Neuronal stem cell (in vitro differentiated cells): ENCODE measurements around the gene THYN1.

ENCODE experiments used
- DNase-seq: peaks from one replicate; pipeline ENCODE4 v3.0.0-alpha.2; 2013; ENCODE audit warnings: low spot score
- H2AFZ ChIP-seq: one replicate; pipeline ENCODE4 v1.6.1; 2013; ENCODE audit warnings: mild to moderate bottlenecking, low read length, inconsistent platforms
- H2AK5ac ChIP-seq: 2 replicates; pipeline ENCODE4 v1.6.1; 2013; ENCODE audit warnings: low read depth, mild to moderate bottlenecking, inconsistent platforms, low read length, moderate library complexity, mixed read lengths
- H2BK120ac ChIP-seq: 2 replicates; pipeline ENCODE4 v1.6.1; 2013; ENCODE audit warnings: low read depth, mild to moderate bottlenecking, inconsistent platforms, low read length, moderate library complexity, mixed read lengths
- H2BK12ac ChIP-seq: one replicate; pipeline ENCODE4 v1.6.1; 2013; ENCODE audit warnings: low read length, inconsistent platforms
- H2BK15ac ChIP-seq: 2 replicates; pipeline ENCODE4 v1.6.1; 2013; ENCODE audit warnings: mild to moderate bottlenecking, low read length, inconsistent platforms, mixed read lengths
- H2BK5ac ChIP-seq: one replicate; pipeline ENCODE4 v1.6.1; 2013; ENCODE audit warnings: inconsistent platforms, mild to moderate bottlenecking, low read length, moderate library complexity
- H3K14ac ChIP-seq: one replicate; pipeline ENCODE4 v1.6.1; 2013; ENCODE audit warnings: low read length, inconsistent platforms
- H3K18ac ChIP-seq: 2 replicates; pipeline ENCODE4 v1.6.1; 2013; ENCODE audit warnings: low read length, inconsistent platforms
- H3K23ac ChIP-seq: 2 replicates; pipeline ENCODE4 v1.6.1; 2013; ENCODE audit warnings: low read depth, mild to moderate bottlenecking, mixed read lengths, low read length, inconsistent platforms; ENCODE audit not compliant: poor library complexity
- H3K27ac ChIP-seq: replicated peaks from 3 replicates; pipeline ENCODE4 v1.5.1; 2013; ENCODE audit warnings: low read length, inconsistent platforms
- H3K27me3 ChIP-seq, 3 experiments: 2 replicates each; pipeline ENCODE4 v1.6.1; 2013; ENCODE audit warnings: low read length in 3 of 3, mild to moderate bottlenecking in 2 of 3, inconsistent platforms in 1 of 3, low read depth in 1 of 3, mixed read lengths in 1 of 3, moderate library complexity in 1 of 3; ENCODE audit not compliant: control insufficient read depth in 3 of 3, insufficient read depth in 3 of 3
- H3K36me3 ChIP-seq, 2 donors: replicated peaks in 1 of 2; 2 replicates each; pipeline ENCODE4 v1.6.1; 2013; ENCODE audit warnings: low read length in 2 of 2; ENCODE audit not compliant: control insufficient read depth in 2 of 2, insufficient read depth in 2 of 2
- H3K4ac ChIP-seq: 2 replicates; pipeline ENCODE4 v1.6.1; 2013; ENCODE audit warnings: inconsistent platforms, mild to moderate bottlenecking, low read length, moderate library complexity
- H3K4me1 ChIP-seq, 2 donors: 1 replicate in 1 of 2; 2 replicates in 1 of 2; pipeline ENCODE4 v1.6.1; 2013; ENCODE audit warnings: low read length in 2 of 2, low read depth in 1 of 2; ENCODE audit not compliant: control insufficient read depth in 2 of 2, insufficient read depth in 1 of 2
- H3K4me2 ChIP-seq: one replicate; pipeline ENCODE4 v1.6.1; 2013; ENCODE audit warnings: mild to moderate bottlenecking, low read length, inconsistent platforms; ENCODE audit not compliant: insufficient read depth, poor library complexity, severe bottlenecking
- H3K4me3 ChIP-seq, 2 donors: 2 replicates each; pipeline ENCODE4 v1.5.1; 2013; ENCODE audit warnings: low read length in 2 of 2, mild to moderate bottlenecking in 2 of 2, inconsistent platforms in 1 of 2, moderate library complexity in 1 of 2
- H3K79me1 ChIP-seq: one replicate; pipeline ENCODE4 v1.6.1; 2013; ENCODE audit warnings: low read depth, mild to moderate bottlenecking, inconsistent platforms, low read length, moderate library complexity
- H3K9ac ChIP-seq: one replicate; pipeline ENCODE4 v1.6.1; 2013; ENCODE audit warnings: mild to moderate bottlenecking, low read depth, low read length, inconsistent platforms; ENCODE audit not compliant: poor library complexity
- H3K9me3 ChIP-seq, 2 donors: replicated peaks in 1 of 2; 2 replicates each; pipeline versions ENCODE3 to v1.6.1; 2013; ENCODE audit warnings: low read length in 2 of 2, mild to moderate bottlenecking in 2 of 2, inconsistent platforms in 1 of 2, low read depth in 1 of 2, mixed read lengths in 1 of 2, moderate library complexity in 1 of 2; ENCODE audit not compliant: control insufficient read depth in 2 of 2, insufficient read depth in 1 of 2
- H4K8ac ChIP-seq: one replicate; pipeline ENCODE4 v1.6.1; 2013; ENCODE audit warnings: low read depth, mild to moderate bottlenecking, inconsistent platforms, low read length, moderate library complexity
- H4K91ac ChIP-seq: one replicate; pipeline ENCODE4 v1.6.1; 2013; ENCODE audit warnings: low read length, low read depth, mild to moderate bottlenecking, inconsistent platforms; ENCODE audit not compliant: poor library complexity
- WGBS, 2 donors: extraction: QIAGEN DNeasy Blood & Tissue Kit; methylation state at CpG; one replicate each; pipeline ENCODE4 v1.1.7; 2013; ENCODE audit warnings: missing lambda C conversion rate in 2 of 2, mixed read lengths in 1 of 2; ENCODE audit not compliant: insufficient read length in 2 of 2, insufficient replicate concordance in 1 of 2; ENCODE audit errors: extremely low coverage in 2 of 2; 5-methylcytosine and 5-hydroxymethylcytosine counted together

THYN1 gene

DNA sequence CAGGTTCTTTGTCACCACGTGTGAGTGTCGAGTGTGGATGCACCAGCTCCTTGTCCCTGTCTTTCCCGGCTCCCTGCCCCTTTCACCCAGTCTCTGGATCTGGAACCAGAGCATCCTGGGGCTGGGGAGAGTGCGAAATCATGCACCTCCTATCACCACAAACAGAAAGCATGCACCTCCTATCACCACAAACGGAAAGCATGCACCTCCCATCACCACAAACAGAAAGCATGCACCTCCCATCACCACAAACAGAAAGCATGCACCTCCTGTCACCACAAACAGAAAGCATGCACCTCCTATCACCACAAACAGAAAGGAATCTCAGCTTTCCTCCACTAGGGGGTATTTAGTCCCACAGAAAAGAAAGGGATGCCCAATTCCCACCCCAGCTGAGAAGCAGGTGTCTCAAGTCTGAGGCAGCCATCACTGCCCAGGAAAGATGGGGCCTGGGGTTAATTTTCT, 17.1 kb upstream of the THYN1 start:
- Histone ChIP-seq H3K27me3 (peaks cover 2 to 40% (median 27%) of the 10 kb centered on the region in 3 experiments), H4K8ac (no peak overlapping the region), H3K27ac (no peak overlapping the region)

DNA sequence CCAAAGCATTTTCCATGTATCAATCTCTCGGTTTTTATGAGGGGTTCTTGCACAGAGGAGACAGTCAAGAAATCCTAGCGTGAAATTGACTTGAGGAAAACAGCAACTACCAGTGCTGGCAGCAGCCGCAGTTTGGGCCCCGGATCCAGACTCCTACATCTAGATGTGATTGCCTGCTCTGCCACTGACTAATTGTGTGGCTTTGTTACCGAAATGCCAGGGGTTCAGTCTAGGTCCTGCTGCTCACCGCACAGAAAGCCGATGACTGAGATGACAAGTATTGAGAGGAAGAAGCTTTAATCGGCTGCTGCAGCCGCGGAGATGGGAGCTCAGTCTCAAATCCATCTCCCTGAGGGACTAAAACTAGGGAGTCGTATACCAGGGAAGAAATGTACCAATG, 14.8 kb upstream of the THYN1 start:
- H3K27me3 ChIP-seq: peaks cover 1 to 18% (median 10%) of the 10 kb centered on the region in 3 experiments
- no peaks in the 10 kb centered on the region for H3K79me1 ChIP-seq
- no peak overlapping the region for H3K23ac ChIP-seq
- H2BK5ac ChIP-seq: no peak overlapping the region
- H2BK12ac ChIP-seq: no peak overlapping the region
- no peak overlapping the region for H4K8ac ChIP-seq
- WGBS, 2 donors: no CpG with 5 or more reads among the region's 11 CpGs
- no peak overlapping the region for H2AK5ac ChIP-seq
- no peak overlapping the region for H3K4me2 ChIP-seq
- H2AFZ ChIP-seq: no peak overlapping the region
- peaks cover 5 to 7% of the 10 kb centered on the region in 2 donors for H3K36me3 ChIP-seq
- H3K4ac ChIP-seq: no peak overlapping the region
- H2BK15ac ChIP-seq: no peak overlapping the region
- H3K9ac ChIP-seq: no peak overlapping the region
- no peak overlapping the region for H4K91ac ChIP-seq
- no peak overlapping the region for H3K27ac ChIP-seq
- H3K14ac ChIP-seq: no peak overlapping the region
- H3K4me1 ChIP-seq: peaks cover 5 to 13% of the 10 kb centered on the region in 2 donors
- no peaks in the 10 kb centered on the region for H3K9me3 ChIP-seq
- no peak overlapping the region for H3K4me3 ChIP-seq
- no peak overlapping the region for H3K18ac ChIP-seq
- DNase-seq: no peak
- no peak overlapping the region for H2BK120ac ChIP-seq

More for the DNA sequence above, 17.1 kb upstream of the THYN1 start:
- no CpG with 5 or more reads among the region's 5 CpGs for WGBS, 2 donors
- Histone ChIP-seq H3K4me2 (no peak overlapping the region), H3K9me3 (no peaks in the 10 kb centered on the region), H2BK5ac (no peak overlapping the region), H3K9ac (no peak overlapping the region), H3K4ac (no peak overlapping the region), H3K4me1 (peaks cover 5 to 23% of the 10 kb centered on the region in 2 donors), H3K36me3 (no peaks in the 10 kb centered on the region), H2BK15ac (no peak overlapping the region), H2BK12ac (no peak overlapping the region), H3K79me1 (no peaks in the 10 kb centered on the region), H2BK120ac (no peak overlapping the region), H3K4me3 (no peak overlapping the region), H2AFZ (no peak overlapping the region), H2AK5ac (no peak overlapping the region), H3K23ac (no peak overlapping the region), H3K14ac (no peak overlapping the region), H3K18ac (peak overlapping the region; percentile 11), H4K91ac (no peak overlapping the region)
- no peak for DNase-seq

DNA sequence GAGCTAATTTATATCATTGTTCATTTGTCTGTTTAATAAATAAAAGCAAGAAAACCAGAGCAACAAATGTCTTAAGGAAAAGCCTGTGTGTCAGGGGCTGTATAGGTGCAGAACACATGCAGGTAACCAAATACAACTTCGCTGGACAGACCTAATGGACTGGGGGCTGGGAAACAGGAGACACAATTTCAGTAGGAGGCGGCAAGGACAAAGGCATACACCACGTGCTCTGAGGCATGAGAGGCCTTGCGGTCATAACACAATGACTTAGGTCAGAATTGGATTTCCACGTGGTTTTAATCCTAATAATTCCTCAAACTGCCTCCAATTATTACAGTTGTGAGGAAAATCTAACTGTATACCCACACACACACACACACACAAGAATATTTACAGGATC, 14.3 kb upstream of the THYN1 start:
- H2BK15ac ChIP-seq: no peak overlapping the region
- no peak overlapping the region for H3K4me3 ChIP-seq
- no peak overlapping the region for H3K9ac ChIP-seq
- H2AK5ac ChIP-seq: no peak overlapping the region
- H3K27ac ChIP-seq: no peak overlapping the region
- no peaks in the 10 kb centered on the region for H3K79me1 ChIP-seq
- H3K18ac ChIP-seq: no peak overlapping the region
- H3K4me2 ChIP-seq: no peak overlapping the region
- H3K9me3 ChIP-seq: no peaks in the 10 kb centered on the region
- peaks cover 5 to 12% of the 10 kb centered on the region in 2 donors for H3K36me3 ChIP-seq
- H2BK12ac ChIP-seq: no peak overlapping the region
- no peak overlapping the region for H2BK5ac ChIP-seq
- H2BK120ac ChIP-seq: no peak overlapping the region
- no CpG with 5 or more reads among the region's 5 CpGs for WGBS, 2 donors
- DNase-seq: no peak
- no peak overlapping the region for H3K4ac ChIP-seq
- no peak overlapping the region for H3K14ac ChIP-seq
- H4K8ac ChIP-seq: no peak overlapping the region
- peaks cover 0 to 16% (median 5%) of the 10 kb centered on the region in 3 experiments for H3K27me3 ChIP-seq
- no peak overlapping the region for H4K91ac ChIP-seq
- H3K23ac ChIP-seq: no peak overlapping the region
- H2AFZ ChIP-seq: peak overlapping the region; percentile 11
- H3K4me1 ChIP-seq: peaks cover 5 to 8% of the 10 kb centered on the region in 2 donors

DNA sequence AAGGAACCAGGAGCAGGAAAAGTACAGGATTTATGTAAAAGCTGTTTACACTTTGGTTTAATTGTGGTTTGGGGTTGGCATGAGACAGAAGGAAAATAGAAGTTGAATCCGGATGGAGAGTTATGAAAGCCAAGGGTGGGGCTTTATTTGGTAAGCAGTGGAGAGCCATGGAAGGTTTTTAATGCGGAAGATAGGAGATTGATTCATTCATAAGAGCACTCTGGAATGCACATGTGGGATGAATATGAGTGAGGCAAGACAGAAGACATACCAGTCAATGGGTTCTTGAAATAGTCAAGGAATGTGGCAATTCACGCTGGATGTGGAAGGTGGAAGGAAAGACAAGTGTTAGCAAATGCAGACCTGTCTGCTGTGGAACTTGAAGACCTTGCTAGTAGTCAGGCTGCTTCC, 13.7 kb upstream of the THYN1 start:
- Histone ChIP-seq H3K4me2 (no peak overlapping the region), H2BK120ac (no peak overlapping the region), H4K8ac (no peak overlapping the region), H3K4ac (no peak overlapping the region), H3K36me3 (peaks cover 7 to 18% of the 10 kb centered on the region in 2 donors), H3K9ac (no peak overlapping the region), H3K79me1 (no peaks in the 10 kb centered on the region), H3K14ac (no peak overlapping the region), H2BK5ac (no peak overlapping the region), H3K27me3 (peaks cover 0 to 12% (median 3%) of the 10 kb centered on the region in 3 experiments), H3K4me1 (peaks cover 5 to 6% of the 10 kb centered on the region in 2 donors), H2BK12ac (no peak overlapping the region), H2BK15ac (no peak overlapping the region), H3K23ac (no peak overlapping the region), H2AFZ (no peak overlapping the region), H4K91ac (no peak overlapping the region), H3K4me3 (no peak overlapping the region), H2AK5ac (no peak overlapping the region), H3K9me3 (no peaks in the 10 kb centered on the region), H3K18ac (no peak overlapping the region), H3K27ac (no peak overlapping the region)
- DNase-seq: no peak
- no CpG with 5 or more reads among the region's 3 CpGs for WGBS, 2 donors
